SU-DHL-6 (cell line): ENCODE data around the gene CBX7.

Experiments used
- EZH2phosphoT487 ChIP-seq: fragments of 200-600 bp; sonication (generic), shearing (Covaris generic); conservative IDR thresholded peaks from 2 replicates; pipeline ENCODE4 v1.6.1; 2018; ENCODE audit warnings: mild to moderate bottlenecking, antibody characterized with exemption, low read length, moderate library complexity, mixed read lengths
- TF ChIP-seq, protein P1 (sequence below): fragments of 200-600 bp; sonication (generic); IDR thresholded peaks from one replicate; pipeline ENCODE4 v1.5.1; 2017; ENCODE audit warnings: antibody characterized with exemption, mild to moderate bottlenecking, low read length, moderate library complexity; ENCODE audit not compliant: insufficient read depth, poor library complexity, severe bottlenecking

DNA sequence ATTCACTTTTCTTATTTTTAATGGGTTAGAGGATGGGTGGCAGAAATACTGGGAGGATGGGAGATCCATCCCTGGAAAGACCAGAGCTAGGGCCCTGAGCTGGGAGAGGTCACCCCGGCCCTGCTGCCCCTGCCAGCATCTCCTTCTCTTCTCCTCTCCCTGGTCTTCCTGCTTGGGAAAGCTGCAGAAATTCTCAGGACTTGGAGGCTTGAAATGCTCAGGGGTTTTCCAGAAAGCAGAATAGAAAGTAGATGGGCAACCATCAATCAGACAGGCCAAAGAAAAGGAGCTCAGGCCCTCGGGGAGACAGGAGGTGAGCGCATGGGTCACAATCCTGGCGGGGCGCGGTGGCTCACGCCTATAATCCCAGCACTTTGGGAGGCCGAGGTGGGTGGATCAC lies 53.9 kb downstream of the CBX7 start:
- TF ChIP-seq, protein P1, sequence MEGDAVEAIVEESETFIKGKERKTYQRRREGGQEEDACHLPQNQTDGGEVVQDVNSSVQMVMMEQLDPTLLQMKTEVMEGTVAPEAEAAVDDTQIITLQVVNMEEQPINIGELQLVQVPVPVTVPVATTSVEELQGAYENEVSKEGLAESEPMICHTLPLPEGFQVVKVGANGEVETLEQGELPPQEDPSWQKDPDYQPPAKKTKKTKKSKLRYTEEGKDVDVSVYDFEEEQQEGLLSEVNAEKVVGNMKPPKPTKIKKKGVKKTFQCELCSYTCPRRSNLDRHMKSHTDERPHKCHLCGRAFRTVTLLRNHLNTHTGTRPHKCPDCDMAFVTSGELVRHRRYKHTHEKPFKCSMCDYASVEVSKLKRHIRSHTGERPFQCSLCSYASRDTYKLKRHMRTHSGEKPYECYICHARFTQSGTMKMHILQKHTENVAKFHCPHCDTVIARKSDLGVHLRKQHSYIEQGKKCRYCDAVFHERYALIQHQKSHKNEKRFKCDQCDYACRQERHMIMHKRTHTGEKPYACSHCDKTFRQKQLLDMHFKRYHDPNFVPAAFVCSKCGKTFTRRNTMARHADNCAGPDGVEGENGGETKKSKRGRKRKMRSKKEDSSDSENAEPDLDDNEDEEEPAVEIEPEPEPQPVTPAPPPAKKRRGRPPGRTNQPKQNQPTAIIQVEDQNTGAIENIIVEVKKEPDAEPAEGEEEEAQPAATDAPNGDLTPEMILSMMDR: no peak
- no peak for TF ChIP-seq EZH2phosphoT487
